Skin epidermis (tissue), 12 donors: Measurements from ENCODE around the gene TMC8.
"Not testable (repeated sequence)": the region's sequence is repeated elsewhere in the genome, so short reads cannot be mapped to it uniquely, and the experiment has no call there.

ENCODE experiments used
- H3K27ac ChIP-seq, 21 experiments: fragments of 200-600 bp; sonication (generic) in 11 of 21; one replicate each; pipeline ENCODE4 v1.5.0; 2020; ENCODE audit warnings: mild to moderate bottlenecking in 3 of 21, inconsistent platforms in 2 of 21, moderate library complexity in 2 of 21
- H3K4me3 ChIP-seq, 7 experiments: fragments of 200-600 bp; sonication (generic) in 2 of 7; one replicate each; pipeline ENCODE4 v1.5.0; 2020; ENCODE audit warnings: inconsistent platforms in 2 of 7, mild to moderate bottlenecking in 2 of 7, moderate library complexity in 1 of 7

TMC8 gene

GRCh38 chr17:78130437-78131101 is at the start of gene TMC8:
TSS of gene TMC8 (plus strand) at chr17:78130771. CDS start at chr17:78131589, 818 bp downstream.
- peak within 1 kb of the TSS in 20 of 21 experiments; percentile 14 to 98 (median 90) for H3K27ac ChIP-seq

GRCh38 chr17:78081551-78081950 is 49.0 kb upstream of the TMC8 start:
- no peak overlapping the region for H3K27ac ChIP-seq

More at GRCh38 chr17:78130437-78131101, at the start of gene TMC8:
- H3K4me3 ChIP-seq: peak within 1 kb of the TSS; percentile 38 to 54 (median 44)

GRCh38 chr17:78082355-78082872 is 48.2 kb upstream of the TMC8 start:
- not testable (repeated sequence) for H3K4me3 ChIP-seq, H3K27ac ChIP-seq

More at GRCh38 chr17:78081551-78081950, 49.0 kb upstream of the TMC8 start:
- no peak overlapping the region for H3K4me3 ChIP-seq

- no peak overlapping the region for H3K27ac ChIP-seq
- no peak overlapping the region for H3K4me3 ChIP-seq
Measured at GRCh38 chr17:78082988-78083387, 47.6 kb upstream of the TMC8 start.

GRCh38 chr17:78086740-78087139 is 43.8 kb upstream of the TMC8 start:
- Histone ChIP-seq H3K27ac (no peak overlapping the region), H3K4me3 (no peak overlapping the region)

- no peak overlapping the region for H3K27ac ChIP-seq
Measured at GRCh38 chr17:78088529-78088928, 42.0 kb upstream of the TMC8 start.

GRCh38 chr17:78089576-78090281 is 40.8 kb upstream of the TMC8 start:
- no peak overlapping the region for H3K27ac ChIP-seq
- H3K4me3 ChIP-seq: no peak overlapping the region

More at GRCh38 chr17:78088529-78088928, 42.0 kb upstream of the TMC8 start:
- H3K4me3 ChIP-seq: no peak overlapping the region

- no peak overlapping the region for H3K27ac ChIP-seq
- H3K4me3 ChIP-seq: no peak overlapping the region
Measured at GRCh38 chr17:78092794-78093324, 37.7 kb upstream of the TMC8 start.

GRCh38 chr17:78095035-78095434 is 35.5 kb upstream of the TMC8 start:
- Histone ChIP-seq H3K4me3 (no peak overlapping the region), H3K27ac (no peak overlapping the region)

GRCh38 chr17:78096093-78096492 is 34.5 kb upstream of the TMC8 start:
- Histone ChIP-seq H3K4me3 (no peak overlapping the region), H3K27ac (no peak overlapping the region)

- no peak overlapping the region for H3K4me3 ChIP-seq
- no peak overlapping the region for H3K27ac ChIP-seq
Measured at GRCh38 chr17:78101112-78101511, 29.5 kb upstream of the TMC8 start.

GRCh38 chr17:78101542-78101941 is 29.0 kb upstream of the TMC8 start:
- no peak overlapping the region for H3K27ac ChIP-seq
- no peak overlapping the region for H3K4me3 ChIP-seq

- Histone ChIP-seq H3K4me3 (no peak overlapping the region), H3K27ac (no peak overlapping the region)
Measured at GRCh38 chr17:78103311-78103710, 27.3 kb upstream of the TMC8 start.

GRCh38 chr17:78104540-78104941 is 26.0 kb upstream of the TMC8 start:
- Histone ChIP-seq H3K27ac (no peak overlapping the region), H3K4me3 (no peak overlapping the region)

- H3K27ac ChIP-seq: no peak overlapping the region
- no peak overlapping the region for H3K4me3 ChIP-seq
Measured at GRCh38 chr17:78105101-78105500, 25.5 kb upstream of the TMC8 start.

- no peak overlapping the region for H3K27ac ChIP-seq
- H3K4me3 ChIP-seq: no peak overlapping the region
Measured at GRCh38 chr17:78105551-78105950, 25.0 kb upstream of the TMC8 start.

GRCh38 chr17:78106211-78106610 is 24.4 kb upstream of the TMC8 start:
- no peak overlapping the region for H3K4me3 ChIP-seq
- H3K27ac ChIP-seq: no peak overlapping the region

- Histone ChIP-seq H3K27ac (no peak overlapping the region), H3K4me3 (no peak overlapping the region)
Measured at GRCh38 chr17:78107457-78107856, 23.1 kb upstream of the TMC8 start.

- Histone ChIP-seq H3K27ac (no peak overlapping the region), H3K4me3 (no peak overlapping the region)
Measured at GRCh38 chr17:78107976-78108725, 22.4 kb upstream of the TMC8 start.
